ENCODE results near the gene LCE5A. TPM values are rescaled to one million over a fixed set of nuclear protein-coding genes. Genes with fewer than 3 reads are reported as not detected.

LCE5A gene
- total RNA-seq, 1 experiment from 2014 or later: not detected

DNA sequence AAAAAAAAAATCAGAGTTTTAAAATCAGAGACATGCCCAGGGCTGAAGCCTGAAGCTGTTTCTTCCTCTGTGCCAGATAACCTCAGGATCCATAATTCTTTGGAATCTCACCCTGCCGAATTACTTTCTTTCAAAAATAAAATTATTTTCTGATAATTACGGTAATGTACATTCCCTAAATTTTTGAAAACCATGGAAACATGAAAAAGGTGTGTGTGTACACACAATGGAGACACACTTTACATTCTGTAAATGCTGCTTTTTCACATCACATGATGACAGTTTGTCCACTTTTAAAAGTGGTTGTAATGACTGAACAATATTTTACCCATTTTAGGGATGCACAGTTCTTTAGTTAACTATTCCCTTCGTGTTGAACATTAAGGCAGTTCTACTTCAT is 25.2 kb downstream of the LCE5A start (continued):
- TF ChIP-seq, protein P1, sequence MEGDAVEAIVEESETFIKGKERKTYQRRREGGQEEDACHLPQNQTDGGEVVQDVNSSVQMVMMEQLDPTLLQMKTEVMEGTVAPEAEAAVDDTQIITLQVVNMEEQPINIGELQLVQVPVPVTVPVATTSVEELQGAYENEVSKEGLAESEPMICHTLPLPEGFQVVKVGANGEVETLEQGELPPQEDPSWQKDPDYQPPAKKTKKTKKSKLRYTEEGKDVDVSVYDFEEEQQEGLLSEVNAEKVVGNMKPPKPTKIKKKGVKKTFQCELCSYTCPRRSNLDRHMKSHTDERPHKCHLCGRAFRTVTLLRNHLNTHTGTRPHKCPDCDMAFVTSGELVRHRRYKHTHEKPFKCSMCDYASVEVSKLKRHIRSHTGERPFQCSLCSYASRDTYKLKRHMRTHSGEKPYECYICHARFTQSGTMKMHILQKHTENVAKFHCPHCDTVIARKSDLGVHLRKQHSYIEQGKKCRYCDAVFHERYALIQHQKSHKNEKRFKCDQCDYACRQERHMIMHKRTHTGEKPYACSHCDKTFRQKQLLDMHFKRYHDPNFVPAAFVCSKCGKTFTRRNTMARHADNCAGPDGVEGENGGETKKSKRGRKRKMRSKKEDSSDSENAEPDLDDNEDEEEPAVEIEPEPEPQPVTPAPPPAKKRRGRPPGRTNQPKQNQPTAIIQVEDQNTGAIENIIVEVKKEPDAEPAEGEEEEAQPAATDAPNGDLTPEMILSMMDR (IDR thresholded peaks at IDR 0.05 in 2 of 3, conservative IDR thresholded peaks at IDR 0.05 in 1 of 3; ENCODE audit: borderline replicate concordance in 1 of 3, insufficient read depth in 1 of 3, low read depth in 2 of 3, low read length in 2 of 3): no peak
- TF ChIP-seq ZNF274 (IDR thresholded peaks at IDR 0.05; ENCODE audit: low read depth, low read length): no peak
- TF ChIP-seq SP1 (IDR thresholded peaks at IDR 0.05; ENCODE audit: low read depth): no peak
- no peak for TF ChIP-seq JUND (IDR thresholded peaks at IDR 0.05)
- no peak for TF ChIP-seq RAD21 (IDR thresholded peaks at IDR 0.05; ENCODE audit: low read depth)
- TF ChIP-seq TCF7L2 (IDR thresholded peaks at IDR 0.05; ENCODE audit: borderline replicate concordance, extremely low read depth, insufficient read depth, insufficient read length): no peak
- TF ChIP-seq CBX3 (IDR thresholded peaks at IDR 0.05; ENCODE audit: low read depth): no peak
- no peak for TF ChIP-seq EGR1 (IDR thresholded peaks at IDR 0.05; ENCODE audit: low read depth)

DNA sequence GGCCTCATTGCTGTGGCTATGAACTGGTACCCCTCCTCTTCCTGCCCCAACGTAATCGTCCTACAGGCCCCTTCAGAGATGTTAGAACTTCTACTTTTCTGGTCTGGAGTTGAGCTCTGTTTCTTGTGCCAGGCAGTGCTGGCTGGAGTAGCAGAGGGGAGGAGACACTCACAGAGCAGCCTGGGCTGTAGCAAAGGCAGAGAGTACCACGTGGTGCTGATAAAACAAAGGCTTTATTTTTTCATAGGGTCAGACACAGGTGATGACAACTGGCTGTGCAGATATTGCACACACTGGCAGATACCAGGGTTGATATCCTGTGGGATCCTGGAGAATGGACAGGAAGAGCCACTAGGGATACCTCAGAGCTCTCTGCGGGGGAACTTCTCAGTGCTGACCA is 26.9 kb downstream of the LCE5A start:
- TF ChIP-seq, protein P2, sequence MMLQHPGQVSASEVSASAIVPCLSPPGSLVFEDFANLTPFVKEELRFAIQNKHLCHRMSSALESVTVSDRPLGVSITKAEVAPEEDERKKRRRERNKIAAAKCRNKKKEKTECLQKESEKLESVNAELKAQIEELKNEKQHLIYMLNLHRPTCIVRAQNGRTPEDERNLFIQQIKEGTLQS (IDR thresholded peaks at IDR 0.05): no peak
- no peak for TF ChIP-seq RAD21 (IDR thresholded peaks at IDR 0.05; ENCODE audit: low read depth)
- TF ChIP-seq SIN3A (IDR thresholded peaks at IDR 0.05; ENCODE audit: low read depth): no peak
- no peaks in the 10 kb centered on the region for H3K27me3 ChIP-seq (ENCODE audit: insufficient read depth, low read length)
- CTCF ChIA-PET: no interaction called here
- no peak overlapping the region for H3K9ac ChIP-seq (ENCODE audit: low read length)
- no peaks in the 10 kb centered on the region for H3K4me1 ChIP-seq (ENCODE audit: control insufficient read depth in 1 of 2, insufficient read depth in 2 of 2, low read length in 2 of 2)
- POLR2A ChIA-PET: no interaction called here
- H3K36me3 ChIP-seq (ENCODE audit: control insufficient read depth in 1 of 2, insufficient read depth in 2 of 2, low read length in 2 of 2): no peaks in the 10 kb centered on the region
- intact Hi-C loops (cut with micrococcal nuclease): no loop called here
- H3K27ac ChIP-seq (ENCODE audit: low read depth, low read length): no peak overlapping the region
- H3K9me2 ChIP-seq (ENCODE audit: insufficient read depth): no peaks in the 10 kb centered on the region
- DNase-seq (ENCODE audit: low read depth, low spot score): no peak
- H3K9me3 ChIP-seq (ENCODE audit: control insufficient read depth in 1 of 2, insufficient read depth in 1 of 2, low read depth in 1 of 2, low read length in 2 of 2): no peaks in the 10 kb centered on the region
- no peak overlapping the region for H3K4me3 ChIP-seq (replicated peaks in 1 of 2; ENCODE audit: low read depth in 1 of 2, low read length in 2 of 2)
- no TSS peak for BruUV-seq (replicated peaks)
- H4K20me1 ChIP-seq (ENCODE audit: insufficient read depth): no peaks in the 10 kb centered on the region
- no peaks in the 10 kb centered on the region for H3K79me2 ChIP-seq (ENCODE audit: insufficient read depth, low read length)
- H3K4me2 ChIP-seq (ENCODE audit: low read length): no peak overlapping the region
- RAD21 ChIA-PET (ENCODE audit: low non-redundant PET in 1 of 2, low total read pairs in 2 of 2, uncharacterized antibody in 2 of 2, unreplicated experiment in 2 of 2): no interaction called here
- ATAC-seq: no peak
- no peak overlapping the region for H2AFZ ChIP-seq (ENCODE audit: low read depth, low read length, poor library complexity, severe bottlenecking)
